ENCODE data around the gene ZP3. TPM values are rescaled to one million over a fixed set of nuclear protein-coding genes. Genes with fewer than 3 reads are reported as not detected.

The ZP3 gene
- polyA plus RNA-seq, 1 of the 3 experiments (the other 2 are of a cell fraction), result 5.4 TPM

- peak overlapping the region; percentile 74 for H3K4me2 ChIP-seq
- peaks cover 3 to 18% of the 10 kb centered on the region in 2 experiments; a peak in 3 of 4 replicates for H3K4me1 ChIP-seq (ENCODE audit: control insufficient read depth in 1 of 2, insufficient read depth in 2 of 2, low read depth in 1 of 2, low read length in 1 of 2)
- ChIA-PET POLR2A (no interaction called here), CTCF (interaction anchor here (0.9 to 1.7 kb wide), 4 partner anchors 10 to 220 kb away, joined by 3 to 5 read pairs (median 4); no protein-coding TSS in a partner anchor)
- no peaks in the 10 kb centered on the region for H4K20me1 ChIP-seq (ENCODE audit: insufficient read depth)
- no peaks in the 10 kb centered on the region for H3K9me2 ChIP-seq
- 0 out of 2 replicates have a peak overlapping the region, but pooled peaks have one; percentile 17 for H3K9ac ChIP-seq
- H3F3A ChIP-seq (replicated peaks; ENCODE audit: insufficient read depth), result peaks cover 5% of the 10 kb centered on the region
- 24% methylated on average over 45 of the region's 45 CpGs for WGBS (ENCODE audit: low lambda C conversion rate)
- no peaks in the 10 kb centered on the region for H3K79me2 ChIP-seq (ENCODE audit: insufficient read depth)
- no peak overlapping the region; a peak in 1 of 4 replicates for H3K27ac ChIP-seq (ENCODE audit: low read depth in 2 of 2, low read length in 1 of 2)
- peak; percentile 100 for DNase-seq
- H3K27me3 ChIP-seq (ENCODE audit: insufficient read depth), result no peaks in the 10 kb centered on the region
- peak overlapping the region; percentile 36 to 42 for H3K4me3 ChIP-seq (ENCODE audit: low read depth in 2 of 2, low read length in 1 of 2)
- H3K36me3 ChIP-seq (replicated peaks in 1 of 2; ENCODE audit: control insufficient read depth in 1 of 2, insufficient read depth in 2 of 2, low read length in 1 of 2), result no peaks in the 10 kb centered on the region
- H2AFZ ChIP-seq (ENCODE audit: low read depth), result peak overlapping the region; percentile 84
- no peaks in the 10 kb centered on the region for H3K9me3 ChIP-seq
- no peak for TF ChIP-seq CHD2 (IDR thresholded peaks at IDR 0.05; ENCODE audit: low read length, partially characterized antibody)
- no peak for TF ChIP-seq USF1 (IDR thresholded peaks at IDR 0.05; ENCODE audit: borderline replicate concordance, low read depth)
- no peak for TF ChIP-seq GABPA (IDR thresholded peaks at IDR 0.05; ENCODE audit: low read depth)
- TF ChIP-seq MEF2A (IDR thresholded peaks at IDR 0.05; ENCODE audit: borderline replicate concordance, low read depth), result no peak
- TF ChIP-seq EZH2phosphoT487 (IDR thresholded peaks at IDR 0.05; ENCODE audit: borderline replicate concordance, low read depth), result no peak
- TF ChIP-seq POLR2AphosphoS5 (IDR thresholded peaks at IDR 0.05; ENCODE audit: low read depth, low read length), result peak; percentile 51; the same call in 1 of the 2 replicates
- TF ChIP-seq NRF1 (IDR thresholded peaks at IDR 0.05; ENCODE audit: low read depth, low read length), result peak; percentile 87
- peak; percentile 87 for TF ChIP-seq NFIC (IDR thresholded peaks at IDR 0.05; ENCODE audit: borderline replicate concordance)
- TF ChIP-seq IRF3 (IDR thresholded peaks at IDR 0.05; ENCODE audit: low read depth, low read length), result no peak
- TF ChIP-seq TEAD4 (IDR thresholded peaks at IDR 0.05; ENCODE audit: borderline replicate concordance, insufficient read depth), result no peak
- TF ChIP-seq ELF1 (IDR thresholded peaks at IDR 0.05), result no peak
- 0 out of 2 replicates have a peak, but pooled peaks have one; percentile 38 for TF ChIP-seq SIN3A (IDR thresholded peaks at IDR 0.05; ENCODE audit: borderline replicate concordance, low read depth, low read length)
- no peak for TF ChIP-seq RCOR1 (IDR thresholded peaks at IDR 0.05; ENCODE audit: low read length)
- no peak for TF ChIP-seq FOSL2 (IDR thresholded peaks at IDR 0.05; ENCODE audit: borderline replicate concordance, low read depth)
- no peak for TF ChIP-seq GATA2 (CRISPR knock-in tag; IDR thresholded peaks at IDR 0.05)
- TF ChIP-seq RAD21 (IDR thresholded peaks at IDR 0.05; ENCODE audit: low read length), result 0 out of 2 replicates have a peak, but pooled peaks have one; percentile 4
- TF ChIP-seq YY1 (IDR thresholded peaks at IDR 0.05; ENCODE audit: low read depth), result 0 out of 2 replicates have a peak, but pooled peaks have one; percentile 53
- no peak for TF ChIP-seq PBX3 (IDR thresholded peaks at IDR 0.05)
- peak; percentile 92 for TF ChIP-seq MXI1 (IDR thresholded peaks at IDR 0.05; ENCODE audit: low read depth, low read length)
- peak; percentile 98 for TF ChIP-seq MAX (IDR thresholded peaks at IDR 0.05; ENCODE audit: low read depth)
- no peak for TF ChIP-seq JUND (IDR thresholded peaks at IDR 0.05)
- peak; percentile 36; the same call in 1 of the 2 replicates for TF ChIP-seq REST (IDR thresholded peaks at IDR 0.05; ENCODE audit: low read depth, low read length)
- no peak for TF ChIP-seq RXRA (IDR thresholded peaks at IDR 0.05; ENCODE audit: borderline replicate concordance, low read depth)
Observed at GRCh38 chr7:76397409-76398183, 27.2 kb upstream of the ZP3 start.

Measured in SK-N-SH (cell line).